ENCODE results near the gene PTPRU. TPM values are rescaled to one million over a fixed set of nuclear protein-coding genes. Genes with fewer than 3 reads are reported as not detected.

PTPRU gene
- total RNA-seq, 4 donors from 2014 or later: 12.9 to 17.9 (median 14.7) TPM

GRCh38 chr1:29356663-29357062 is 120.3 kb downstream of the PTPRU start:
- no peak for TF ChIP-seq CTCF (IDR thresholded peaks at IDR 0.05; ENCODE audit: low read depth)

- TF ChIP-seq CTCF (IDR thresholded peaks at IDR 0.05; ENCODE audit: low read depth): no peak
Measured at GRCh38 chr1:29357452-29357851, 121.1 kb downstream of the PTPRU start.

GRCh38 chr1:29358183-29358582 is 121.9 kb downstream of the PTPRU start:
- no peak for TF ChIP-seq CTCF (IDR thresholded peaks at IDR 0.05; ENCODE audit: low read depth)

GRCh38 chr1:29360768-29361167 is 124.4 kb downstream of the PTPRU start:
- no peak for TF ChIP-seq CTCF (IDR thresholded peaks at IDR 0.05; ENCODE audit: low read depth)

GRCh38 chr1:29361686-29362085 is 125.4 kb downstream of the PTPRU start:
- TF ChIP-seq CTCF (IDR thresholded peaks at IDR 0.05; ENCODE audit: low read depth): no peak

GRCh38 chr1:29362116-29362515 is 125.8 kb downstream of the PTPRU start:
- TF ChIP-seq CTCF (IDR thresholded peaks at IDR 0.05; ENCODE audit: low read depth): no peak

- no peak for TF ChIP-seq CTCF (IDR thresholded peaks at IDR 0.05; ENCODE audit: low read depth)
Measured at GRCh38 chr1:29362764-29363163, 126.4 kb downstream of the PTPRU start.
